ENCODE measurements around the gene PPP2R5C.

The PPP2R5C gene

GRCh38 chr14:101897326-101897725, 135.8 kb downstream of the PPP2R5C start:
- no peak for DNase-seq
- intact Hi-C loops (cut with DNase I; ENCODE audit: low total_unique reads), result no loop called here
- peaks cover 54 to 96% (median 83%) of the 10 kb centered on the region in 3 donors for H3K36me3 ChIP-seq

DNA sequence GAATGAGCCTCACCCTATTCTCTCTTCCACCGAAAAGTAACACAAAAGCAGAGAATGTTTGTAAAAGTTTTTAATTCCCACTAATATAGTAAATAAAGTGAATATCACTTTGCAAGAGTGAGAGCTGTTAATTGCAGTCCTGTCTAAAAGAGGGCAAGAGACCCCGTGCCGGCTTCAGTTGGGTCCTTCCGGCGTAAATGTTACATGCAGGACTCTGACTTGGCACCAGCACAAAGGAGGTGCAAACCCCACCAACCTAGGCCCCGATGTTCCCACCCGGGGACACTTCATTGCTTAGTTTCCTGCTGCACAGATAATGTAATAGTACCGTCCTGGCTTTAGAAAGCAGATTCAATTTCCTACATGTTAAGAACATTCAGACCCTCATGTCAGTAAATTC, 136.9 kb downstream of the PPP2R5C start:
- Histone ChIP-seq H3K27me3 (no peaks in the 10 kb centered on the region), H3K36me3 (peaks cover 54 to 97% (median 86%) of the 10 kb centered on the region in 3 donors), H3K9me3 (no peaks in the 10 kb centered on the region), H3K4me3 (no peak overlapping the region), H3K27ac (no peak overlapping the region), H3K4me1 (no peaks in the 10 kb centered on the region)
- no peak for TF ChIP-seq CTCF (IDR thresholded peaks at IDR 0.05)
- intact Hi-C loops (cut with DNase I; ENCODE audit: low total_unique reads), result no loop called here
- no peak for DNase-seq

More at GRCh38 chr14:101897326-101897725, 135.8 kb downstream of the PPP2R5C start:
- Histone ChIP-seq H3K27me3 (no peaks in the 10 kb centered on the region), H3K4me3 (no peak overlapping the region), H3K27ac (no peak overlapping the region), H3K9me3 (no peaks in the 10 kb centered on the region), H3K4me1 (no peaks in the 10 kb centered on the region)
- no peak for TF ChIP-seq CTCF (IDR thresholded peaks at IDR 0.05)

DNA sequence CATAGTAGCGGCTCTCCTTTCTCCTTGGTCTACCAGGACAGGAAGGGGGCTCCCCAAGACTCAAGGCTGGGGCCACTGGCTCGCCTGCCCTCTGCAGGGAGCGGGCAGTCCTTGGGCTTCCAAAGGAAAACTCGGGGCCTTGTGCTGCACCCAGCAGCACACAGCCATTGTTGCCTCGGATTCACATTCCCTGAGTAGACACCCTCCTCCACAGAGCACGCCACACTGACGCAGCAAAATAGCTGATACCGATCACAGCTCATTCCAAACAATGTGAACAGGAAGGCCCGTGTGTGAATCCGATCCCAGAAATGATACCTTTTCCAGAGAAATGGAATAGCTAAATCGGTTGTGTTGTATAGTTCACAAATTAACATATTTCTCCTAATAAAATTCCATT, 137.8 kb downstream of the PPP2R5C start:
- no peaks in the 10 kb centered on the region for H3K27me3 ChIP-seq
- no peaks in the 10 kb centered on the region for H3K9me3 ChIP-seq
- no peak for TF ChIP-seq CTCF (IDR thresholded peaks at IDR 0.05)
- intact Hi-C loops (cut with DNase I; ENCODE audit: low total_unique reads), result no loop called here
- no peak overlapping the region for H3K4me3 ChIP-seq
- H3K36me3 ChIP-seq, result peaks cover 61 to 97% (median 88%) of the 10 kb centered on the region in 3 donors
- H3K4me1 ChIP-seq, result no peaks in the 10 kb centered on the region
- DNase-seq, result no peak
- H3K27ac ChIP-seq, result no peak overlapping the region

- no peak for TF ChIP-seq CTCF (IDR thresholded peaks at IDR 0.05)
- no peaks in the 10 kb centered on the region for H3K4me1 ChIP-seq
- DNase-seq, result no peak
- no peak overlapping the region for H3K4me3 ChIP-seq
- peaks cover 70 to 97% (median 86%) of the 10 kb centered on the region in 3 donors for H3K36me3 ChIP-seq
- H3K27me3 ChIP-seq, result no peaks in the 10 kb centered on the region
- no peaks in the 10 kb centered on the region for H3K9me3 ChIP-seq
- no peak overlapping the region for H3K27ac ChIP-seq
- intact Hi-C loops (cut with DNase I; ENCODE audit: low total_unique reads), result no loop called here
These were observed 138.7 kb downstream of the PPP2R5C start for GRCh38 chr14:101900253-101900652.

DNA sequence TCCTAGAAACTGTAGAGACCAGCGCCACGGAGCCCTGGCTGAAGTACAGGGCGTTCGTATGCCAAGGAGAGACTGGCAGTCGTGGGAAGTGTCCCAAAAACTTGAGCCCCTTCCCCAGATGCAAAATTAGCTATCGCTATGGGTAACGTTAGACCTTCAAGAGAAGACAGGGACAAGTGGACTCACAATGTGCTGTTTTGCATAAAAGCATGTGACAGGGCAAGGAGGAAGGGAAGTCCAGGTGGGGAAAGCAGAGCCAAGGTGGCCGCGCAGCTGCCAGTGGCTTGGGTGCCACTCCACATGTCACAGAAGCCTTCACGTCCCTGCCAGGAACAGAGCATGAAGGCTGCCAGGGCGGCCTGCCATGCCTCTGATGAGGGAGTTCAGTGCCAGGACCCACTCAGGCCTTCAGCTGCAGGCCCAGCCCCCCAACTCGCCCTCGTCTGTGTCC, 141.6 kb downstream of the PPP2R5C start:
- Histone ChIP-seq H3K27ac (no peak overlapping the region), H3K36me3 (peaks cover 88 to 100% (median 93%) of the 10 kb centered on the region in 3 donors)
- DNase-seq, result no peak

More for the DNA sequence above, 141.6 kb downstream of the PPP2R5C start:
- no peak overlapping the region for H3K4me3 ChIP-seq
- no peak for TF ChIP-seq CTCF (IDR thresholded peaks at IDR 0.05)
- H3K9me3 ChIP-seq, result no peaks in the 10 kb centered on the region
- H3K4me1 ChIP-seq, result no peaks in the 10 kb centered on the region
- intact Hi-C loops (cut with DNase I; ENCODE audit: low total_unique reads), result no loop called here
- no peaks in the 10 kb centered on the region for H3K27me3 ChIP-seq
